Endothelial cell of umbilical vein (primary cell): ENCODE data around the gene SYT7.

Experiments used
- EZH2 ChIP-seq: IDR thresholded peaks from 2 replicates; pipeline ENCODE4 v1.6.1; 2012; ENCODE audit warnings: borderline replicate concordance, low read depth, mild to moderate bottlenecking, moderate library complexity, low read length, inconsistent platforms; ENCODE audit not compliant: severe bottlenecking
- GATA2 ChIP-seq: IDR thresholded peaks from 2 replicates; pipeline ENCODE4 v1.7.0; 2011; ENCODE audit warnings: low read depth, mild to moderate bottlenecking, moderate library complexity, mixed read lengths, low read length; ENCODE audit not compliant: insufficient read length, insufficient read depth
- JUN ChIP-seq: IDR thresholded peaks from 2 replicates; pipeline ENCODE4 v1.6.1; 2011; ENCODE audit warnings: borderline replicate concordance, low read depth; ENCODE audit not compliant: insufficient read length, insufficient read depth
- POLR2A ChIP-seq: IDR thresholded peaks from 2 replicates; pipeline ENCODE4 v1.6.1; 2012; ENCODE audit warnings: low read depth, mild to moderate bottlenecking, control low read depth, low read length
- POLR2AphosphoS5 ChIP-seq: IDR thresholded peaks from 2 replicates; pipeline ENCODE4 v1.6.1; 2012; ENCODE audit warnings: low read depth, mild to moderate bottlenecking, control low read depth, low read length, moderate library complexity; ENCODE audit not compliant: insufficient read depth
- TF ChIP-seq, protein P1 (sequence below), 2 donors: IDR thresholded peaks; 1 replicate in 1 of 2; 2 replicates in 1 of 2; pipeline ENCODE4 v1.5.1; 2011; ENCODE audit warnings: low read length in 2 of 2, mild to moderate bottlenecking in 2 of 2, moderate library complexity in 2 of 2, control low read depth in 1 of 2, inconsistent platforms in 1 of 2, low read depth in 1 of 2; ENCODE audit not compliant: insufficient read depth in 1 of 2; ENCODE audit errors: extremely low read depth in 1 of 2
- TF ChIP-seq, protein P2 (sequence below): IDR thresholded peaks from 2 replicates; pipeline ENCODE4 v1.6.1; 2011; ENCODE audit not compliant: insufficient read depth, insufficient read length

DNA sequence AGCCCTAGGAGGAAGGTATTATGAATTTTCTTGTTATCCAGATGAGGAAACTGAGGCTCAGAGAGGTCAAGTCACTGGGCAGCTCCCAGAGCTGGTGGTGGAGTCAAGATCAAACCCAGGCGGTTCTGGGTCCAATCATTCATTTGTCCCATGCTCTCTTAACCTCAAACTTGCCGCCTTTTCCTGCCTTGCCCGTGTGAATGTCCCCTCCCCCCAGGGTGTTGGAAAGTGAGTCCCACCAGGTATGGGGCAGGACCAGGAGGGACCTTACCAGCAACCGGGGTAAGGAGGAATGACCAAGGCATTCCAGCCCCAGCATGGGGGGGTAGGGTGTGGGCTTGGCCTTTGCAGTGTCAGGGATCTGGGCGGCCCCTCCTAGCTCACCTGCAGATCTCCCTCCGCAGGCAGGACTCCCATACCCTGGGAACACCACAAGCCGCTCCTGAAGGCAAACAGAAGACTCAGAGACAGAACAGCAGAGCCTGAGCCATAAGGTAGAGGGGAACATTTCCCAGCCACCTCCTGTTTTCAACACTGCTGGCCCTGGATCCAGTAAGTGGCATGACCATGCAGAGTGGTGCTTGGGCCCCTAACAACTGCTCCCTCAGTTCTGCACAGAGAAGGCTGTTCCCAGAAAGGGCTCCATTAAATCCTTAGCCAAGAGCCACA, 41.2 kb upstream of the SYT7 start:
- TF ChIP-seq EZH2 (no peak), POLR2A (no peak), GATA2 (no peak), POLR2AphosphoS5 (no peak), JUN (no peak)
- TF ChIP-seq, protein P1, sequence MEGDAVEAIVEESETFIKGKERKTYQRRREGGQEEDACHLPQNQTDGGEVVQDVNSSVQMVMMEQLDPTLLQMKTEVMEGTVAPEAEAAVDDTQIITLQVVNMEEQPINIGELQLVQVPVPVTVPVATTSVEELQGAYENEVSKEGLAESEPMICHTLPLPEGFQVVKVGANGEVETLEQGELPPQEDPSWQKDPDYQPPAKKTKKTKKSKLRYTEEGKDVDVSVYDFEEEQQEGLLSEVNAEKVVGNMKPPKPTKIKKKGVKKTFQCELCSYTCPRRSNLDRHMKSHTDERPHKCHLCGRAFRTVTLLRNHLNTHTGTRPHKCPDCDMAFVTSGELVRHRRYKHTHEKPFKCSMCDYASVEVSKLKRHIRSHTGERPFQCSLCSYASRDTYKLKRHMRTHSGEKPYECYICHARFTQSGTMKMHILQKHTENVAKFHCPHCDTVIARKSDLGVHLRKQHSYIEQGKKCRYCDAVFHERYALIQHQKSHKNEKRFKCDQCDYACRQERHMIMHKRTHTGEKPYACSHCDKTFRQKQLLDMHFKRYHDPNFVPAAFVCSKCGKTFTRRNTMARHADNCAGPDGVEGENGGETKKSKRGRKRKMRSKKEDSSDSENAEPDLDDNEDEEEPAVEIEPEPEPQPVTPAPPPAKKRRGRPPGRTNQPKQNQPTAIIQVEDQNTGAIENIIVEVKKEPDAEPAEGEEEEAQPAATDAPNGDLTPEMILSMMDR (IDR thresholded peaks at IDR 0.05; ENCODE audit: extremely low read depth in 1 of 2, insufficient read depth in 1 of 2, low read depth in 1 of 2, low read length in 2 of 2), result no peak
- TF ChIP-seq, protein P2, sequence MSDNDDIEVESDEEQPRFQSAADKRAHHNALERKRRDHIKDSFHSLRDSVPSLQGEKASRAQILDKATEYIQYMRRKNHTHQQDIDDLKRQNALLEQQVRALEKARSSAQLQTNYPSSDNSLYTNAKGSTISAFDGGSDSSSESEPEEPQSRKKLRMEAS, result no peak
